ENCODE measurements around the gene EEF1E1. TPM values are rescaled to one million over a fixed set of nuclear protein-coding genes. Genes with fewer than 3 reads are reported as not detected.

EEF1E1 gene
- total and polyA plus RNA-seq, 9 of the 15 experiments (the other 6 are each of a cell fraction or from before 2014, with no cell fraction given): 135 to 1,355 (median 327) TPM

- TF ChIP-seq ZNF316 (IDR thresholded peaks at IDR 0.05) (peak; percentile 92), ZNF77 (CRISPR knock-in tag; IDR thresholded peaks at IDR 0.05) (no peak), GATAD2A (IDR thresholded peaks at IDR 0.05) (no peak), KAT7 (CRISPR knock-in tag; IDR thresholded peaks at IDR 0.05; ENCODE audit: borderline replicate concordance) (no peak), MEF2A (IDR thresholded peaks at IDR 0.05; ENCODE audit: control insufficient read depth, low read depth, low read length) (no peak), YBX1 (IDR thresholded peaks at IDR 0.05) (no peak), FOXO4 (CRISPR knock-in tag; IDR thresholded peaks at IDR 0.05) (no peak), FOSL1 (tag; conservative IDR thresholded peaks at IDR 0.05) (peak; percentile 76), ZBTB40 (IDR thresholded peaks at IDR 0.05) (no peak), ZBTB40 (CRISPR knock-in tag; IDR thresholded peaks at IDR 0.05) (no peak), PCBP1 (IDR thresholded peaks at IDR 0.05; ENCODE audit: low read depth, low read length, poor library complexity, severe bottlenecking) (no peak), FOXK1 (CRISPR knock-in tag; IDR thresholded peaks at IDR 0.05; ENCODE audit: borderline replicate concordance) (no peak), FOS (IDR thresholded peaks at IDR 0.05; ENCODE audit: extremely low read depth, insufficient read length) (peak; percentile 2), NEUROD1 (IDR thresholded peaks at IDR 0.05; ENCODE audit: borderline replicate concordance, low read depth, low read length, partially characterized antibody) (peak; percentile 34), MCM5 (IDR thresholded peaks at IDR 0.05; ENCODE audit: low read depth) (no peak), JUND (IDR thresholded peaks at IDR 0.05; ENCODE audit: borderline replicate concordance, low read depth, low read length) (peak; percentile 70), JUND (tag; IDR thresholded peaks at IDR 0.05; ENCODE audit: borderline replicate concordance, low read depth, low read length) (peak; percentile 67; the same call in 2 of the 3 replicates)
Measured at GRCh38 chr6:8108031-8108660, 5.8 kb upstream of the EEF1E1 start (continued).
